H1 (cell line): ENCODE results near the gene NAE1. TPM values are rescaled to one million over a fixed set of nuclear protein-coding genes. Genes with fewer than 3 reads are reported as not detected.

Experiments
- CTCF ChIA-PET: fragments of 300-600 bp; sonication (Branson Sonifier 250); formaldehyde crosslinking; loops from one replicate; lab custom pipeline; 2021; ENCODE audit not compliant: partially characterized antibody; lab: Charles Lee
- POLR2A ChIA-PET: fragments of 300-600 bp; sonication (Branson Sonifier 250); formaldehyde crosslinking; loops from one replicate; lab custom pipeline; 2021; ENCODE audit warnings: inconsistent platforms; ENCODE audit not compliant: partially characterized antibody; lab: Charles Lee
- DNase-seq, 2 experiments: peaks; one replicate each; pipeline versions ENCODE4 v3.0.0 to v3.0.0-alpha.2; 2010 to 2022; ENCODE audit warnings: low spot score in 2 of 2, low read depth in 1 of 2, mixed read lengths in 1 of 2
- FAIRE-seq: peaks from 2 replicates; lab custom pipeline; 2011; peaks lifted over from hg19 to GRCh38; lab: Jason Lieb, UNC
- H2AFZ ChIP-seq: 2 replicates; pipeline ENCODE4 v1.8.1; 2012; ENCODE audit warnings: low read length, inconsistent platforms
- H2AK5ac ChIP-seq: 2 replicates; pipeline ENCODE4 v1.6.1; 2013; ENCODE audit warnings: low read depth, low read length
- H2BK120ac ChIP-seq: replicated peaks from 2 replicates; pipeline ENCODE3; 2013; ENCODE audit warnings: low read depth, low read length, inconsistent platforms
- H2BK12ac ChIP-seq: 2 replicates; pipeline ENCODE4 v1.6.1; 2013; ENCODE audit warnings: low read depth, low read length
- H2BK15ac ChIP-seq: 2 replicates; pipeline ENCODE4 v1.6.1; 2013; ENCODE audit warnings: low read length
- H2BK20ac ChIP-seq: 2 replicates; pipeline ENCODE4 v1.6.1; 2013; ENCODE audit warnings: low read length
- H2BK5ac ChIP-seq: 2 replicates; pipeline ENCODE4 v1.6.1; 2013; ENCODE audit warnings: low read depth, low read length
- H3K14ac ChIP-seq: 2 replicates; pipeline ENCODE4 v1.6.1; 2013; ENCODE audit warnings: inconsistent platforms; ENCODE audit not compliant: insufficient read length
- H3K18ac ChIP-seq: 2 replicates; pipeline ENCODE4 v1.6.1; 2013; ENCODE audit warnings: low read length; ENCODE audit errors: extremely low read depth
- H3K23ac ChIP-seq: 2 replicates; pipeline ENCODE4 v1.6.1; 2013; ENCODE audit warnings: inconsistent platforms; ENCODE audit not compliant: insufficient read length
- H3K23me2 ChIP-seq: 2 replicates; pipeline ENCODE4 v1.6.1; 2013; ENCODE audit warnings: low read depth, low read length
- H3K27ac ChIP-seq: 2 replicates; pipeline ENCODE4 v1.6.1; 2011; ENCODE audit warnings: low read depth, low read length, inconsistent platforms
- H3K27me3 ChIP-seq, 4 experiments: replicated peaks in 1 of 4; 1 replicate in 1 of 4; 2 replicates in 3 of 4; pipeline versions ENCODE4 v1.6.1 to v1.8.1; 2011 to 2013; ENCODE audit warnings: low read length in 3 of 4, mild to moderate bottlenecking in 3 of 4, inconsistent platforms in 2 of 4, mixed read lengths in 2 of 4, moderate library complexity in 1 of 4; ENCODE audit not compliant: control insufficient read depth in 3 of 4, insufficient read depth in 3 of 4; ENCODE audit errors: extremely low read depth in 1 of 4
- H3K36me3 ChIP-seq, 4 experiments: 2 replicates each; pipeline versions ENCODE4 v1.6.1 to v1.8.1; 2011 to 2013; ENCODE audit warnings: mild to moderate bottlenecking in 4 of 4, low read length in 3 of 4, moderate library complexity in 2 of 4, control low read depth in 1 of 4, inconsistent platforms in 1 of 4; ENCODE audit not compliant: insufficient read depth in 4 of 4, control insufficient read depth in 2 of 4
- H3K4ac ChIP-seq: replicated peaks from 2 replicates; pipeline ENCODE3; 2013; ENCODE audit warnings: low read length, low read depth, mixed read lengths, inconsistent platforms; ENCODE audit not compliant: insufficient read length
- H3K4me1 ChIP-seq, 4 experiments: replicated peaks in 1 of 4; 1 replicate in 1 of 4; 2 replicates in 3 of 4; pipeline versions ENCODE4 v1.6.1 to v1.8.1; 2011 to 2013; ENCODE audit warnings: low read length in 3 of 4, inconsistent platforms in 2 of 4, mixed read lengths in 1 of 4; ENCODE audit not compliant: insufficient read depth in 4 of 4, control insufficient read depth in 3 of 4
- H3K4me2 ChIP-seq, 2 experiments: 2 replicates each; pipeline versions ENCODE4 v1.6.1 to v1.8.1; 2011 to 2013; ENCODE audit warnings: low read depth in 2 of 2, low read length in 2 of 2, control low read depth in 1 of 2, inconsistent platforms in 1 of 2, mild to moderate bottlenecking in 1 of 2; ENCODE audit not compliant: insufficient read depth in 1 of 2
- H3K4me3 ChIP-seq, 4 experiments: fragments of 200-600, 300-600 bp in 1 of 4; sonication (generic), shearing (Covaris generic), sonication (Bioruptor Twin) in 1 of 4; 2 replicates each; pipeline versions ENCODE4 v1.5.1 to v1.8.1; 2011 to 2016; ENCODE audit warnings: low read length in 4 of 4, low read depth in 3 of 4, control low read depth in 2 of 4, inconsistent platforms in 2 of 4, mild to moderate bottlenecking in 2 of 4, mixed read lengths in 1 of 4, moderate library complexity in 1 of 4; ENCODE audit not compliant: insufficient read depth in 2 of 4; ENCODE audit errors: extremely low read depth in 1 of 4
- H3K56ac ChIP-seq: replicated peaks from 2 replicates; pipeline ENCODE3; 2013; ENCODE audit warnings: low read depth, mild to moderate bottlenecking, mixed read lengths, low read length, inconsistent platforms; ENCODE audit not compliant: insufficient read length
- H3K79me1 ChIP-seq: 2 replicates; pipeline ENCODE4 v1.6.1; 2013; ENCODE audit warnings: low read depth, low read length, control low read depth
- H3K79me2 ChIP-seq, 2 experiments: 2 replicates each; pipeline versions ENCODE4 v1.6.1 to v1.8.1; 2012 to 2013; ENCODE audit warnings: low read length in 2 of 2, mild to moderate bottlenecking in 2 of 2, inconsistent platforms in 1 of 2; ENCODE audit not compliant: insufficient read depth in 2 of 2, control insufficient read depth in 1 of 2
- H3K9ac ChIP-seq, 4 experiments: replicated peaks in 1 of 4; 1 replicate in 1 of 4; 2 replicates in 3 of 4; pipeline versions ENCODE4 v1.6.1 to v1.8.1; 2011 to 2013; ENCODE audit warnings: low read depth in 3 of 4, low read length in 3 of 4, control low read depth in 2 of 4, mild to moderate bottlenecking in 2 of 4, moderate library complexity in 2 of 4, inconsistent platforms in 1 of 4; ENCODE audit errors: extremely low read depth in 1 of 4
- H3K9me3 ChIP-seq, 2 experiments: 2 replicates each; pipeline versions ENCODE4 v1.6.1 to v1.8.1; 2012 to 2013; ENCODE audit warnings: mild to moderate bottlenecking in 2 of 2, moderate library complexity in 2 of 2, control low read depth in 1 of 2, inconsistent platforms in 1 of 2, low read depth in 1 of 2, low read length in 1 of 2, mixed read lengths in 1 of 2; ENCODE audit not compliant: insufficient read depth in 2 of 2
- H4K20me1 ChIP-seq, 2 experiments: replicated peaks in 1 of 2; 2 replicates each; pipeline versions ENCODE3 to v1.8.1; 2011 to 2013; ENCODE audit warnings: inconsistent platforms in 2 of 2, low read length in 2 of 2, mild to moderate bottlenecking in 1 of 2; ENCODE audit not compliant: insufficient read depth in 2 of 2, control insufficient read depth in 1 of 2
- H4K5ac ChIP-seq: 2 replicates; pipeline ENCODE4 v1.6.1; 2013; ENCODE audit warnings: low read length, low read depth, mixed read lengths, inconsistent platforms; ENCODE audit not compliant: insufficient read length
- H4K8ac ChIP-seq: 2 replicates; pipeline ENCODE4 v1.8.0; 2013; ENCODE audit warnings: mild to moderate bottlenecking, moderate library complexity, low read length, inconsistent platforms; ENCODE audit not compliant: insufficient read depth; ENCODE audit errors: extremely low read depth
- H4K91ac ChIP-seq: replicated peaks from 2 replicates; pipeline ENCODE3; 2013; ENCODE audit warnings: low read length, mixed read lengths, inconsistent platforms; ENCODE audit not compliant: insufficient read length
- SP4 ChIP-seq: IDR thresholded peaks from 2 replicates; pipeline ENCODE4 v1.6.1; 2012; ENCODE audit warnings: low read length, inconsistent platforms
- SUZ12 ChIP-seq: fragments of 200-600 bp; sonication (generic); IDR thresholded peaks from 2 replicates; pipeline ENCODE4 v1.6.1; 2012; ENCODE audit warnings: mild to moderate bottlenecking, inconsistent platforms, low read length, moderate library complexity, mixed read lengths
- WGBS, 2 experiments: shearing (Covaris generic) in 1 of 2; methylation state at CpG; one replicate each; pipeline versions ENCODE4 v1.1.6 to v1.1.7; 2013 to 2015; ENCODE audit warnings: low lambda C conversion rate in 2 of 2, mixed read lengths in 2 of 2, inconsistent platforms in 1 of 2, low coverage in 1 of 2, missing lambda C conversion rate in 1 of 2; ENCODE audit not compliant: insufficient replicate concordance in 2 of 2, insufficient coverage in 1 of 2, insufficient read length in 1 of 2; ENCODE audit errors: extremely low coverage in 1 of 2, missing lambda C conversion rate in 1 of 2; 5-methylcytosine and 5-hydroxymethylcytosine counted together
- polyA plus RNA-seq, 7 experiments: library from polyadenylated mRNA; depleted of rRNA in 3 of 7; stranded (reverse) in 5 of 7; unstranded in 2 of 7; fragments of >200 nt in 5 of 7; fragments of 200-250 nt in 2 of 7; gene quantifications; 1 replicate in 5 of 7; 2 replicates in 1 of 7; 4 replicates in 1 of 7; pipeline versions ENCODE4 v1.2.1 to v1.2.3, GENCODE V29; 2011 to 2013; ENCODE audit warnings: missing spikeins in 2 of 7, mixed read lengths in 2 of 7
- total RNA-seq: library from RNA; stranded (reverse); fragmentation: NEBNext Ultra II Directional; extraction: Animal tissue kit (Norgen Biotek cat#: 25700); gene quantifications from 2 replicates; pipeline ENCODE4 v1.2.1, GENCODE V29; 2021

The NAE1 gene
- total and polyA plus RNA-seq, 2 of the 8 experiments (the other 6 are each of a cell fraction or from before 2014, with no cell fraction given): 66.6 to 155 TPM

- Histone ChIP-seq H3K9me3 (no peaks in the 10 kb centered on the region), H3K4me3 (peak overlapping the region; percentile 46 to 75 (median 62)), H3K27ac (no peak overlapping the region), H2AFZ (peak overlapping the region; percentile 48; the same call in 1 of the 2 replicates), H3K79me1 (no peaks in the 10 kb centered on the region), H4K5ac (no peak overlapping the region), H3K56ac (no peak overlapping the region), H3K4me1 (peaks cover 0 to 2% (median 0%) of the 10 kb centered on the region in 4 experiments; a peak in 3 of 7 replicates), H4K8ac (no peak overlapping the region), H4K91ac (no peak overlapping the region), H2BK20ac (no peak overlapping the region), H3K36me3 (no peaks in the 10 kb centered on the region), H2BK120ac (no peak overlapping the region), H3K18ac (peak overlapping the region; percentile 48; the same call in 1 of the 2 replicates), H2BK15ac (no peak overlapping the region), H3K4ac (no peak overlapping the region), H3K23ac (no peak overlapping the region), H2BK5ac (no peak overlapping the region), H3K79me2 (no peaks in the 10 kb centered on the region), H3K9ac (peak overlapping the region in 1 of 4 experiments; percentile 6; a peak in 2 of 7 replicates), H3K4me2 (peak overlapping the region; percentile 80 to 98), H2AK5ac (no peak overlapping the region), H3K27me3 (peaks cover 14 to 45% (median 36%) of the 10 kb centered on the region in 4 experiments), H4K20me1 (peaks cover 0 to 3% of the 10 kb centered on the region in 2 experiments), H2BK12ac (no peak overlapping the region), H3K23me2 (peaks cover 12% of the 10 kb centered on the region), H3K14ac (no peak overlapping the region)
- whole genome bisulfite sequencing, 2 experiments: 47% methylated on average over 5 of the region's 10 CpGs; no CpG with 5 or more reads in 1 of the 2 experiments
- no peak for DNase-seq
- FAIRE-seq: no peak
- TF ChIP-seq SUZ12: peak; percentile 41; the same call in 1 of the 2 replicates
- TF ChIP-seq SP4: no peak
- ChIA-PET CTCF (interaction anchor here (0.9 to 13.4 kb wide), 5 partner anchors 8 to 93 kb away, joined by 3 to 162 read pairs (median 4); partner anchors contain the start of gene NAE1), POLR2A (interaction anchor here (0.6 to 3.3 kb wide), 3 partner anchors 15 to 94 kb away, joined by 3 to 26 read pairs (median 7); partner anchors contain the start of genes DYNC1LI2 and NAE1)
Observed at GRCh38 chr16:66845080-66845410, 14.3 kb upstream of the NAE1 start.
